Measurements from ENCODE around the gene DNAH10.

Gene DNAH10

GRCh38 chr12:123889848-123890535 lies 127.9 kb downstream of the DNAH10 start:
- DNase-seq: no peak

- no peak for DNase-seq
Measured at GRCh38 chr12:123890536-123890902, 128.4 kb downstream of the DNAH10 start.

GRCh38 chr12:123891011-123891410 lies 128.9 kb downstream of the DNAH10 start:
- no peak for DNase-seq

GRCh38 chr12:123891516-123892179 lies 129.5 kb downstream of the DNAH10 start:
- DNase-seq: no peak

- no peak for DNase-seq
Measured at GRCh38 chr12:123892180-123892559, 130.1 kb downstream of the DNAH10 start.

- no peak for DNase-seq
Measured at GRCh38 chr12:123892853-123893252, 130.8 kb downstream of the DNAH10 start.

- DNase-seq: no peak
Measured at GRCh38 chr12:123893276-123893675, 131.2 kb downstream of the DNAH10 start.

- no peak for DNase-seq
Measured at GRCh38 chr12:123894823-123895345, 132.8 kb downstream of the DNAH10 start.

- no peak for DNase-seq
Measured at GRCh38 chr12:123895451-123895850, 133.3 kb downstream of the DNAH10 start.

- no peak for DNase-seq
Measured at GRCh38 chr12:123896767-123897166, 134.7 kb downstream of the DNAH10 start.

GRCh38 chr12:123897221-123897620 lies 135.1 kb downstream of the DNAH10 start:
- DNase-seq: no peak

GRCh38 chr12:123898673-123899072 lies 136.6 kb downstream of the DNAH10 start:
- no peak for DNase-seq

GRCh38 chr12:123899368-123899767 lies 137.3 kb downstream of the DNAH10 start:
- DNase-seq: no peak

- DNase-seq: peak in 2 of 3 experiments; percentile 37 to 74
Measured at GRCh38 chr12:123900871-123901376, 138.8 kb downstream of the DNAH10 start.

GRCh38 chr12:123902821-123903220 lies 140.7 kb downstream of the DNAH10 start:
- no peak for DNase-seq

- no peak for DNase-seq
Measured at GRCh38 chr12:123903301-123904065, 141.4 kb downstream of the DNAH10 start.

GRCh38 chr12:123905319-123905925 lies 143.3 kb downstream of the DNAH10 start:
- peak; percentile 20 to 68 (median 57) for DNase-seq

GRCh38 chr12:123906711-123907420 lies 144.8 kb downstream of the DNAH10 start:
- no peak for DNase-seq

- no peak for DNase-seq
Measured at GRCh38 chr12:123907726-123908476, 145.8 kb downstream of the DNAH10 start.

- DNase-seq: peak in 1 of 3 experiments; percentile 11
Measured at GRCh38 chr12:123908884-123909725, 147.0 kb downstream of the DNAH10 start.

GRCh38 chr12:123910057-123910456 lies 148.0 kb downstream of the DNAH10 start:
- no peak for DNase-seq

Measured in NCI-H1417 (cell line).